PFSK-1 (cell line): Measurements from ENCODE around the gene VWA3A.

Experiments used
- FOXP2 ChIP-seq: optimal IDR thresholded peaks from 2 replicates; pipeline ENCODE3; 2011; ENCODE audit warnings: borderline replicate concordance, control low read depth, inconsistent platforms; ENCODE audit not compliant: insufficient read depth; ENCODE audit errors: extremely low read length, extremely low read depth
- POLR2AphosphoS5 ChIP-seq: IDR thresholded peaks from 2 replicates; pipeline ENCODE4 v1.6.1; 2012; ENCODE audit warnings: low read depth, mild to moderate bottlenecking, control low read depth, low read length, moderate library complexity
- SIN3A ChIP-seq: IDR thresholded peaks from 2 replicates; pipeline ENCODE4 v1.6.1; 2012; ENCODE audit warnings: mild to moderate bottlenecking, low read length, moderate library complexity, borderline replicate concordance; ENCODE audit not compliant: insufficient read depth
- TAF1 ChIP-seq: IDR thresholded peaks from 2 replicates; pipeline ENCODE4 v1.6.1; 2012; ENCODE audit warnings: low read length, control low read depth, borderline replicate concordance; ENCODE audit not compliant: insufficient read depth
- TF ChIP-seq, protein P1 (sequence below), 2 experiments: IDR thresholded peaks; 2 replicates each; pipeline versions ENCODE4 v1.6.1 to v1.8.0; 2011 to 2012; ENCODE audit warnings: low read depth in 2 of 2, low read length in 2 of 2, control low read depth in 1 of 2, inconsistent platforms in 1 of 2, mild to moderate bottlenecking in 1 of 2, moderate library complexity in 1 of 2; ENCODE audit not compliant: insufficient read depth in 1 of 2

The VWA3A gene

GRCh38 chr16:22147853-22148252 lies 55.5 kb downstream of the VWA3A start:
- no peak for TF ChIP-seq POLR2AphosphoS5
- TF ChIP-seq FOXP2 = no peak
- TF ChIP-seq, protein P1, sequence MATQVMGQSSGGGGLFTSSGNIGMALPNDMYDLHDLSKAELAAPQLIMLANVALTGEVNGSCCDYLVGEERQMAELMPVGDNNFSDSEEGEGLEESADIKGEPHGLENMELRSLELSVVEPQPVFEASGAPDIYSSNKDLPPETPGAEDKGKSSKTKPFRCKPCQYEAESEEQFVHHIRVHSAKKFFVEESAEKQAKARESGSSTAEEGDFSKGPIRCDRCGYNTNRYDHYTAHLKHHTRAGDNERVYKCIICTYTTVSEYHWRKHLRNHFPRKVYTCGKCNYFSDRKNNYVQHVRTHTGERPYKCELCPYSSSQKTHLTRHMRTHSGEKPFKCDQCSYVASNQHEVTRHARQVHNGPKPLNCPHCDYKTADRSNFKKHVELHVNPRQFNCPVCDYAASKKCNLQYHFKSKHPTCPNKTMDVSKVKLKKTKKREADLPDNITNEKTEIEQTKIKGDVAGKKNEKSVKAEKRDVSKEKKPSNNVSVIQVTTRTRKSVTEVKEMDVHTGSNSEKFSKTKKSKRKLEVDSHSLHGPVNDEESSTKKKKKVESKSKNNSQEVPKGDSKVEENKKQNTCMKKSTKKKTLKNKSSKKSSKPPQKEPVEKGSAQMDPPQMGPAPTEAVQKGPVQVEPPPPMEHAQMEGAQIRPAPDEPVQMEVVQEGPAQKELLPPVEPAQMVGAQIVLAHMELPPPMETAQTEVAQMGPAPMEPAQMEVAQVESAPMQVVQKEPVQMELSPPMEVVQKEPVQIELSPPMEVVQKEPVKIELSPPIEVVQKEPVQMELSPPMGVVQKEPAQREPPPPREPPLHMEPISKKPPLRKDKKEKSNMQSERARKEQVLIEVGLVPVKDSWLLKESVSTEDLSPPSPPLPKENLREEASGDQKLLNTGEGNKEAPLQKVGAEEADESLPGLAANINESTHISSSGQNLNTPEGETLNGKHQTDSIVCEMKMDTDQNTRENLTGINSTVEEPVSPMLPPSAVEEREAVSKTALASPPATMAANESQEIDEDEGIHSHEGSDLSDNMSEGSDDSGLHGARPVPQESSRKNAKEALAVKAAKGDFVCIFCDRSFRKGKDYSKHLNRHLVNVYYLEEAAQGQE (IDR thresholded peaks at IDR 0.05; ENCODE audit: insufficient read depth in 1 of 2, low read depth in 2 of 2, low read length in 2 of 2) = no peak
- no peak for TF ChIP-seq SIN3A
- no peak for TF ChIP-seq TAF1

DNA sequence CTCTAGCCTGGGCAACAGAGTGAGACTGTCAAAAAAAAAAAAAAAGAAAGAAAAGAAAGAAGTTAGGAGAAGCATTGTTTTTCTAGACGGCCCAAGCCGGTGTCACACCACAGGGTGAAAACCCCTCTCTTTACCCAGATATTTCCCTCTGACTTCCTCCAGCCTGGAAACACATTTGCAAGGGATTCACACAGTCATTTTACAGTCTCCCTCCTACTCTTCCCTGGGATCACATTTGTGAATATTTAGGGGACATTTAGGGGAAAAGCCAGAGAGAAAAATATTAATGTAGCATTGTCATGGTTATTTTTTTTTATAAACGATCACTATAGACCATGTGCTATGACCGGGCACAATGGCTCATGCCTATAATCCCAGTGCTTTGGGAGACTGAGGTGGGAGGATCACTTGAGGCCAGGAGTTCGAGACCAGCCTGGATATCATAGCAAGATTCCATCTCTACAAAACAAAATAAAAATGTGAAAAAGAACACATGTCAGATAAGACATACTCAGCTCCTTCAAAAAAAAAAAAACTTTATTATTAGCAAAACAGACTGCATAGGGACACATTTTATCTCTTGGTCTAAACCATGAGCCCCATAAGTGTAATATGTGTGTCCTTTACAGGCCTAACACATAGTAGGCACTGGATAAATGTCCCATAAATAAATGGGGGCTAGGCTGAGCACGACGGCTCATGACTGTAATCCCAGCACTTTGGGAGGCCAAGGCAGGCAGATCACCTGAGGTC lies 59.1 kb downstream of the VWA3A start:
- TF ChIP-seq SIN3A (no peak), TAF1 (no peak), FOXP2 (no peak)
- TF ChIP-seq, protein P1 (IDR thresholded peaks at IDR 0.05; ENCODE audit: insufficient read depth in 1 of 2, low read depth in 2 of 2, low read length in 2 of 2) = no peak

- TF ChIP-seq POLR2AphosphoS5 (no peak), FOXP2 (no peak), TAF1 (no peak), SIN3A (no peak)
- TF ChIP-seq, protein P1 (IDR thresholded peaks at IDR 0.05; ENCODE audit: insufficient read depth in 1 of 2, low read depth in 2 of 2, low read length in 2 of 2) = no peak
Observed at GRCh38 chr16:22152316-22152715, 60.0 kb downstream of the VWA3A start.

- no peak for TF ChIP-seq FOXP2
Observed at GRCh38 chr16:22161401-22161800, 69.1 kb downstream of the VWA3A start.

DNA sequence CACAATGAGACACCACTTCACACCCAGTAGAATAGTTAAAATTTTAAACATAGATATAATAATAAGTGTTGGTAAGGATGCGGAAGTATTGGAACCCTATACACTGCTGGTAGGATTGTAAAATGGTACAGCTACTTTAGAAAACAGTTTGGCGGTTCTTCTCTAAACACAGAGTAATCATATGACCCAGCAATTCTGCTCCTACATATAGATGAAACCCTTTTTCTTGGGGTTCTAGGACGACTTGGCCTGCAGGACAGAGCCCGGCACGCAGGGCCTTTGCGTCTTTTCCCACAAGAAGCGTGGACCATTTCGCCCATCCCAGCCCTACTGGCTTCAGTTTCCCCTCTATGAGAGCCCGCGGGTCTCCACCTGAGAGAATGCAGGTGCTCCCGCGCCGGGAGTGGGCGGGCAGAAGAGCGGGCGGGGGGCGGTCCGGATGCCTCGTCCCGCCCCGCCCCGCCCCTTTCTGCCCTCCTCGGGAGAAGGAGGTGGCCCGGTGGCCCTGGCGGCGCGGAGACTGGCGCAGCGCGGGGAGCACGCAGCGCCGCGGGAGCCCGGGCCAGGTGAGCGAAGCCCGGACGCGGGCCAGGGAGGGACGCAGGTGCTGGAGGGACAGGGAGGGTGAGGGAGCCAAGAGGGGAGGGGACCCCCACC lies 69.8 kb downstream of the VWA3A start, which contains the start of gene SDR42E2:
Gene SDR42E2, plus strand, starts transcription at position 508 of the 657 bp plus-strand sequence. CDS start 3,077 bp downstream, outside the sequence.
- TF ChIP-seq FOXP2 = no peak

DNA sequence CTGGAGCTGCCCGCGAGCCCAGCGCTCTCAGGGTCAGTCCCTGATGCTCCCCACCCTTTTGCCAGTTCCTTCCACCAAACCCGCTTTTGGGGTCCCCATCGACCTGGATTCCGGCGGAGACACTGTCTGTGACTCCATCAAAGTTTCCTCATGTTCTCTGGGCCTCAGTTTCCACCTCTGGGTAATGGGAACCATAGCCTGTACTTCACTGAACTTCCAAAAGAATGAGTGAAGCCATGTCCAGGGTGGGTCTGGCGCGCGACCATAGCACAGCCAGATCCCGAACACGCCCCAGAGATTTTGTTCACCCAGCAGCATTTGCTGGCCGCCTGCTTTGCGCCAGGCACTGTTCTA lies 70.3 kb downstream of the VWA3A start:
- TF ChIP-seq POLR2AphosphoS5 (no peak), FOXP2 (no peak), TAF1 (no peak), SIN3A (no peak)
- TF ChIP-seq, protein P1 (IDR thresholded peaks at IDR 0.05; ENCODE audit: insufficient read depth in 1 of 2, low read depth in 2 of 2, low read length in 2 of 2) = no peak
